HG02840 (cell line): ENCODE results near the gene RIPOR2.
"Not testable (repeated sequence)": the region's sequence is repeated elsewhere in the genome, so short reads cannot be mapped to it uniquely, and the experiment has no call there.

ENCODE experiments used
- ATAC-seq: cut with Tn5 transposase; IDR thresholded peaks from one replicate; pipeline ENCODE4 v1.9.1; 2021; ENCODE audit warnings: mild to moderate bottlenecking, moderate library complexity, moderate number of reproducible peaks; ENCODE audit not compliant: unreplicated experiment, low FRiP score

The RIPOR2 gene

GRCh38 chr6:24778878-24779277 lies 156.9 kb downstream of the RIPOR2 start:
- ATAC-seq, result no peak

- ATAC-seq, result no peak
Observed at GRCh38 chr6:24778121-24778520, 157.6 kb downstream of the RIPOR2 start.

GRCh38 chr6:24777227-24777626 lies 158.5 kb downstream of the RIPOR2 start:
- ATAC-seq, result no peak

- ATAC-seq, result peak; percentile 12
Observed at GRCh38 chr6:24775520-24776058, 160.2 kb downstream of the RIPOR2 start.

- ATAC-seq, result peak; percentile 89
Observed at GRCh38 chr6:24774696-24775519, 160.9 kb downstream of the RIPOR2 start, which contains the start of gene GMNN. Gene GMNN (plus strand): TSS chr6:24774937. CDS start chr6:24777247, 2,310 bp downstream.

GRCh38 chr6:24768361-24768760 lies 167.4 kb downstream of the RIPOR2 start:
- no peak for ATAC-seq

GRCh38 chr6:24766680-24767462 lies 168.9 kb downstream of the RIPOR2 start:
- ATAC-seq, result no peak

GRCh38 chr6:24765968-24766367 lies 169.8 kb downstream of the RIPOR2 start:
- not testable (repeated sequence) for ATAC-seq

GRCh38 chr6:24764833-24765828 lies 170.6 kb downstream of the RIPOR2 start:
- not testable (repeated sequence) for ATAC-seq

- no peak for ATAC-seq
Observed at GRCh38 chr6:24763578-24763977, 172.2 kb downstream of the RIPOR2 start.

GRCh38 chr6:24761851-24762250 lies 173.9 kb downstream of the RIPOR2 start:
- ATAC-seq, result no peak

GRCh38 chr6:24761193-24761835 lies 174.4 kb downstream of the RIPOR2 start:
- ATAC-seq, result no peak

- ATAC-seq, result no peak
Observed at GRCh38 chr6:24760210-24760609, 175.6 kb downstream of the RIPOR2 start.

- ATAC-seq, result no peak
Observed at GRCh38 chr6:24759718-24760117, 176.0 kb downstream of the RIPOR2 start.

GRCh38 chr6:24757611-24758010 lies 178.1 kb downstream of the RIPOR2 start:
- no peak for ATAC-seq

- no peak for ATAC-seq
Observed at GRCh38 chr6:24755279-24755678, 180.5 kb downstream of the RIPOR2 start.

GRCh38 chr6:24754378-24754777 lies 181.4 kb downstream of the RIPOR2 start:
- ATAC-seq, result not testable (repeated sequence)
